GM12878 (cell line): ENCODE results near the gene RFFL. TPM values are rescaled to one million over a fixed set of nuclear protein-coding genes. Genes with fewer than 3 reads are reported as not detected.

ENCODE experiments used
- ATF7 ChIP-seq: fragments of 450-650 bp; IDR thresholded peaks from 2 replicates; pipeline ENCODE4 v1.6.1; 2016; ENCODE audit warnings: low read depth, mild to moderate bottlenecking
- BMI1 ChIP-seq: fragments of 450-650 bp; IDR thresholded peaks from 2 replicates; pipeline ENCODE4 v1.6.1; 2016; ENCODE audit warnings: mild to moderate bottlenecking, moderate library complexity, borderline replicate concordance
- BRCA1 ChIP-seq: IDR thresholded peaks from 2 replicates; pipeline ENCODE4 v1.6.1; 2011; ENCODE audit warnings: low read depth, low read length, improper control_type of control experiment
- CHD4 ChIP-seq: fragments of 200-600 bp; sonication (generic); IDR thresholded peaks from 2 replicates; pipeline ENCODE4 v1.6.1; 2016; ENCODE audit warnings: mild to moderate bottlenecking
- FOXM1 ChIP-seq: IDR thresholded peaks from 2 replicates; pipeline ENCODE4 v1.6.1; 2012; ENCODE audit warnings: low read depth, mild to moderate bottlenecking, inconsistent platforms, low read length, moderate library complexity
- GATAD2B ChIP-seq: fragments of 450-650 bp; conservative IDR thresholded peaks from 2 replicates; pipeline ENCODE4 v1.6.1; 2017; ENCODE audit warnings: low read depth, mild to moderate bottlenecking, moderate library complexity
- IRF4 ChIP-seq: IDR thresholded peaks from 2 replicates; pipeline ENCODE4 v1.6.1; 2011; ENCODE audit warnings: low read depth, low read length
- JUNB ChIP-seq: IDR thresholded peaks from 2 replicates; pipeline ENCODE4 v1.6.1; 2016; ENCODE audit warnings: antibody characterized with exemption, mild to moderate bottlenecking
- MTA2 ChIP-seq: fragments of 450-650 bp; IDR thresholded peaks from 2 replicates; pipeline ENCODE4 v1.6.1; 2016; ENCODE audit warnings: low read depth, mild to moderate bottlenecking, moderate library complexity
- MXI1 ChIP-seq: fragments of 150-350 bp; IDR thresholded peaks from 2 replicates; pipeline ENCODE4 v1.6.1; 2011; ENCODE audit warnings: low read depth, mild to moderate bottlenecking, inconsistent platforms, low read length, improper control_type of control experiment
- SMC3 ChIP-seq: IDR thresholded peaks from 2 replicates; pipeline ENCODE4 v1.6.1; 2011; ENCODE audit warnings: low read length, improper control_type of control experiment, borderline replicate concordance
- SPI1 ChIP-seq: IDR thresholded peaks from 2 replicates; pipeline ENCODE4 v1.6.1; 2011; ENCODE audit warnings: low read depth, mild to moderate bottlenecking, low read length, moderate library complexity, borderline replicate concordance; ENCODE audit not compliant: insufficient read depth
- TARDBP ChIP-seq: IDR thresholded peaks from 2 replicates; pipeline ENCODE4 v1.6.1; 2016; ENCODE audit warnings: borderline replicate concordance
- polyA plus RNA-seq, 11 experiments: library from polyadenylated mRNA; depleted of rRNA in 4 of 11; unstranded in 6 of 11; stranded (reverse) in 5 of 11; fragments of >200 nt; fragmentation: Nextera tagmentation in 4 of 11; fragmentation: Illumina TruSeq in 1 of 11; extraction: Ambion mirVana in 4 of 11; extraction: Trizol in 1 of 11; gene quantifications; 1 replicate in 1 of 11; 2 replicates in 10 of 11; pipeline versions ENCODE4 v1.2.1 to v1.2.3, GENCODE V29; 2011 to 2016; ENCODE audit warnings: inconsistent platforms in 2 of 11, missing spikeins in 2 of 11, low read depth in 1 of 11
- total RNA-seq, 4 experiments: library from RNA; depleted of rRNA in 3 of 4; stranded (reverse); fragments of >200 nt in 3 of 4; fragmentation: Illumina TruSeq in 1 of 4; extraction: Trizol in 1 of 4; gene quantifications; 2 replicates each; pipeline versions ENCODE4 v1.2.1 to v1.2.3, GENCODE V29; 2013 to 2021
- TF ChIP-seq, protein P1 (sequence below): IDR thresholded peaks from 2 replicates; pipeline ENCODE4 v1.6.1; 2011; ENCODE audit warnings: borderline replicate concordance, low read depth, mild to moderate bottlenecking, moderate library complexity, low read length; ENCODE audit not compliant: insufficient read depth, poor library complexity, severe bottlenecking
- TF ChIP-seq, protein P2 (sequence below): IDR thresholded peaks from 2 replicates; pipeline ENCODE4 v1.6.1; 2011; ENCODE audit warnings: borderline replicate concordance, low read depth, mild to moderate bottlenecking, moderate library complexity, mixed read lengths, low read length; ENCODE audit not compliant: insufficient read depth; ENCODE audit errors: extremely low read length
- TF ChIP-seq, protein P3 (sequence below): fragments of 450-650 bp; conservative IDR thresholded peaks from 2 replicates; pipeline ENCODE4 v1.6.1; 2017; ENCODE audit warnings: mild to moderate bottlenecking, moderate library complexity
- TF ChIP-seq, protein P4 (sequence below): fragments of 450-650 bp; IDR thresholded peaks from 2 replicates; pipeline ENCODE4 v1.6.1; 2017; ENCODE audit warnings: mild to moderate bottlenecking, moderate library complexity

Gene RFFL
- total and polyA plus RNA-seq, 10 of the 15 experiments (the other 5 are each of a cell fraction or from before 2014, with no cell fraction given): 4.7 to 56.1 (median 26.9) TPM

DNA sequence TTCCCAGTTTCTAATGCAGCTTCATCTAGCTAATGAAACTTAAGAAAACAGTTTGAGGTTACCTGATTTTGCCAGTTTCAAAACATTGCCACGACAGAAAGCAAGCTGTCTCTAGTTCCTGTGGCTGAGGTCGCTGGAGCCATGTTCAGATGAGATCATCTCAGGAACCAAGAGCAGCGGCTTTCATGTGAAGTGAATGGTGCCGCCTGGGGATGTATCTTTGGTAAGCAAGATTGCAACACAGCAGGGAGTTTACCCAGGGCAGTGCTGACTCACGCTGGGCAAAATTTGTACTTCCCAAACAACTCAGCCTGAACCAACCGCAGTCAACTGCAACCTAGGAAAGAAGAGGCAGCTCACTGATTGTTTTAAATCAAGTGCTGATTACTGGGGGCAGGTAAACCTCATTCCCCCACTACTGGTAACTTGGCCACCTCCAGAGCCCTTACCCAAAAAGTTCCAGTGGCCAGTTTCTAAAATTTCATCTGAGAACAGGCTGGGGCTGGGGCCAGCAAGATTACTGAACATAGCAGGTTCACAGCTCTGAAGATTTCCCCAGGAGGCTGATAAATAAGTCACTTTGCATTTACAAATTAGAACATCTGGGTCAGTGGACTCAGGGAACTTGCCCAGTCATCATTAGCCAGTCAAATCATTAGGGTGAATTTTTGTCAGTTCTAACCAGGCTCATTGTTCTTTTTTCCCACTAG lies at the start of gene RFFL (continued):
- TF ChIP-seq GATAD2B: peak; percentile 97
- TF ChIP-seq ATF7: peak; percentile 98
- no peak for TF ChIP-seq CHD4
- TF ChIP-seq, protein P1, sequence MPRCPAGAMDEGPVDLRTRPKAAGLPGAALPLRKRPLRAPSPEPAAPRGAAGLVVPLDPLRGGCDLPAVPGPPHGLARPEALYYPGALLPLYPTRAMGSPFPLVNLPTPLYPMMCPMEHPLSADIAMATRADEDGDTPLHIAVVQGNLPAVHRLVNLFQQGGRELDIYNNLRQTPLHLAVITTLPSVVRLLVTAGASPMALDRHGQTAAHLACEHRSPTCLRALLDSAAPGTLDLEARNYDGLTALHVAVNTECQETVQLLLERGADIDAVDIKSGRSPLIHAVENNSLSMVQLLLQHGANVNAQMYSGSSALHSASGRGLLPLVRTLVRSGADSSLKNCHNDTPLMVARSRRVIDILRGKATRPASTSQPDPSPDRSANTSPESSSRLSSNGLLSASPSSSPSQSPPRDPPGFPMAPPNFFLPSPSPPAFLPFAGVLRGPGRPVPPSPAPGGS: peak; percentile 84
- TF ChIP-seq MXI1: peak; percentile 58
- no peak for TF ChIP-seq BMI1
- TF ChIP-seq, protein P2, sequence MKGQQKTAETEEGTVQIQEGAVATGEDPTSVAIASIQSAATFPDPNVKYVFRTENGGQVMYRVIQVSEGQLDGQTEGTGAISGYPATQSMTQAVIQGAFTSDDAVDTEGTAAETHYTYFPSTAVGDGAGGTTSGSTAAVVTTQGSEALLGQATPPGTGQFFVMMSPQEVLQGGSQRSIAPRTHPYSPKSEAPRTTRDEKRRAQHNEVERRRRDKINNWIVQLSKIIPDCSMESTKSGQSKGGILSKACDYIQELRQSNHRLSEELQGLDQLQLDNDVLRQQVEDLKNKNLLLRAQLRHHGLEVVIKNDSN: no peak
- TF ChIP-seq SMC3: 0 out of 2 replicates have a peak, but pooled peaks have one; percentile 28
- no peak for TF ChIP-seq BRCA1
- TF ChIP-seq, protein P3, sequence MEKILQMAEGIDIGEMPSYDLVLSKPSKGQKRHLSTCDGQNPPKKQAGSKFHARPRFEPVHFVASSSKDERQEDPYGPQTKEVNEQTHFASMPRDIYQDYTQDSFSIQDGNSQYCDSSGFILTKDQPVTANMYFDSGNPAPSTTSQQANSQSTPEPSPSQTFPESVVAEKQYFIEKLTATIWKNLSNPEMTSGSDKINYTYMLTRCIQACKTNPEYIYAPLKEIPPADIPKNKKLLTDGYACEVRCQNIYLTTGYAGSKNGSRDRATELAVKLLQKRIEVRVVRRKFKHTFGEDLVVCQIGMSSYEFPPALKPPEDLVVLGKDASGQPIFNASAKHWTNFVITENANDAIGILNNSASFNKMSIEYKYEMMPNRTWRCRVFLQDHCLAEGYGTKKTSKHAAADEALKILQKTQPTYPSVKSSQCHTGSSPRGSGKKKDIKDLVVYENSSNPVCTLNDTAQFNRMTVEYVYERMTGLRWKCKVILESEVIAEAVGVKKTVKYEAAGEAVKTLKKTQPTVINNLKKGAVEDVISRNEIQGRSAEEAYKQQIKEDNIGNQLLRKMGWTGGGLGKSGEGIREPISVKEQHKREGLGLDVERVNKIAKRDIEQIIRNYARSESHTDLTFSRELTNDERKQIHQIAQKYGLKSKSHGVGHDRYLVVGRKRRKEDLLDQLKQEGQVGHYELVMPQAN: 0 out of 2 replicates have a peak, but pooled peaks have one; percentile 33
- TF ChIP-seq JUNB: peak; percentile 83
- peak; percentile 93 for TF ChIP-seq FOXM1
- TF ChIP-seq MTA2: peak; percentile 91
- TF ChIP-seq, protein P4, sequence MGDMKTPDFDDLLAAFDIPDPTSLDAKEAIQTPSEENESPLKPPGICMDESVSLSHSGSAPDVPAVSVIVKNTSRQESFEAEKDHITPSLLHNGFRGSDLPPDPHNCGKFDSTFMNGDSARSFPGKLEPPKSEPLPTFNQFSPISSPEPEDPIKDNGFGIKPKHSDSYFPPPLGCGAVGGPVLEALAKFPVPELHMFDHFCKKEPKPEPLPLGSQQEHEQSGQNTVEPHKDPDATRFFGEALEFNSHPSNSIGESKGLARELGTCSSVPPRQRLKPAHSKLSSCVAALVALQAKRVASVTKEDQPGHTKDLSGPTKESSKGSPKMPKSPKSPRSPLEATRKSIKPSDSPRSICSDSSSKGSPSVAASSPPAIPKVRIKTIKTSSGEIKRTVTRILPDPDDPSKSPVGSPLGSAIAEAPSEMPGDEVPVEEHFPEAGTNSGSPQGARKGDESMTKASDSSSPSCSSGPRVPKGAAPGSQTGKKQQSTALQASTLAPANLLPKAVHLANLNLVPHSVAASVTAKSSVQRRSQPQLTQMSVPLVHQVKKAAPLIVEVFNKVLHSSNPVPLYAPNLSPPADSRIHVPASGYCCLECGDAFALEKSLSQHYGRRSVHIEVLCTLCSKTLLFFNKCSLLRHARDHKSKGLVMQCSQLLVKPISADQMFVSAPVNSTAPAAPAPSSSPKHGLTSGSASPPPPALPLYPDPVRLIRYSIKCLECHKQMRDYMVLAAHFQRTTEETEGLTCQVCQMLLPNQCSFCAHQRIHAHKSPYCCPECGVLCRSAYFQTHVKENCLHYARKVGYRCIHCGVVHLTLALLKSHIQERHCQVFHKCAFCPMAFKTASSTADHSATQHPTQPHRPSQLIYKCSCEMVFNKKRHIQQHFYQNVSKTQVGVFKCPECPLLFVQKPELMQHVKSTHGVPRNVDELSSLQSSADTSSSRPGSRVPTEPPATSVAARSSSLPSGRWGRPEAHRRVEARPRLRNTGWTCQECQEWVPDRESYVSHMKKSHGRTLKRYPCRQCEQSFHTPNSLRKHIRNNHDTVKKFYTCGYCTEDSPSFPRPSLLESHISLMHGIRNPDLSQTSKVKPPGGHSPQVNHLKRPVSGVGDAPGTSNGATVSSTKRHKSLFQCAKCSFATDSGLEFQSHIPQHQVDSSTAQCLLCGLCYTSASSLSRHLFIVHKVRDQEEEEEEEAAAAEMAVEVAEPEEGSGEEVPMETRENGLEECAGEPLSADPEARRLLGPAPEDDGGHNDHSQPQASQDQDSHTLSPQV: 0 out of 2 replicates have a peak, but pooled peaks have one; percentile 30
- TF ChIP-seq TARDBP: peak; percentile 61; the same call in 1 of the 2 replicates
- TF ChIP-seq IRF4: peak; percentile 89
- peak; percentile 17; the same call in 1 of the 2 replicates for TF ChIP-seq SPI1
